SU-DHL-6 (cell line): ENCODE measurements around the gene TMEM178B.

Experiments used
- H2AFZ ChIP-seq: fragments of 200-600 bp; sonication (generic); 2 replicates; pipeline ENCODE4 v1.6.1; 2014; ENCODE audit warnings: low read depth, mild to moderate bottlenecking, moderate library complexity, mixed read lengths, antibody characterized with exemption, low read length; ENCODE audit not compliant: severe bottlenecking
- H3F3A ChIP-seq: fragments of 200-600 bp; shearing (Covaris generic); 2 replicates; pipeline ENCODE4 v1.6.0; 2016; ENCODE audit warnings: antibody characterized with exemption, mild to moderate bottlenecking; ENCODE audit not compliant: insufficient read depth
- H3K27ac ChIP-seq: fragments of 200-600 bp; sonication (generic); 2 replicates; pipeline ENCODE4 v1.5.1; 2016; ENCODE audit warnings: low read depth, mild to moderate bottlenecking, low read length, moderate library complexity, mixed read lengths
- H3K27me3 ChIP-seq: fragments of 200-600 bp; sonication (generic), shearing (Covaris generic); 2 replicates; pipeline ENCODE4 v1.6.0; 2014; ENCODE audit warnings: mild to moderate bottlenecking, low read length
- H3K36me3 ChIP-seq: fragments of 200-600 bp; sonication (generic); 2 replicates; pipeline ENCODE4 v1.6.1; 2014; ENCODE audit warnings: mild to moderate bottlenecking, low read length, mixed read lengths
- H3K4me2 ChIP-seq: fragments of 300-600, 200-600 bp; shearing (Covaris generic), sonication (generic); 2 replicates; pipeline ENCODE4 v1.6.0; 2014; ENCODE audit warnings: low read length, low read depth, mild to moderate bottlenecking; ENCODE audit not compliant: poor library complexity, severe bottlenecking
- H3K4me3 ChIP-seq: fragments of 200-600 bp; sonication (generic); 2 replicates; pipeline ENCODE4 v1.5.1; 2014; ENCODE audit warnings: antibody characterized with exemption, low read length, mild to moderate bottlenecking, mixed read lengths; ENCODE audit not compliant: insufficient read depth, poor library complexity, severe bottlenecking
- H3K79me2 ChIP-seq: fragments of 200-600 bp; sonication (generic); 2 replicates; pipeline ENCODE4 v1.6.1; 2014; ENCODE audit warnings: mild to moderate bottlenecking, low read length, moderate library complexity; ENCODE audit not compliant: insufficient read depth
- H3K9ac ChIP-seq: fragments of 200-600 bp; sonication (generic); 2 replicates; pipeline ENCODE4 v1.7.0; 2014; ENCODE audit warnings: mild to moderate bottlenecking, low read length
- H3K9me2 ChIP-seq: fragments of 200-600 bp; sonication (generic); replicated peaks from 2 replicates; pipeline ENCODE4 v1.6.1; 2014; ENCODE audit warnings: low read length; ENCODE audit not compliant: insufficient read depth
- H3K9me3 ChIP-seq: fragments of 200-600 bp; sonication (generic); 2 replicates; pipeline ENCODE4 v1.6.1; 2014; ENCODE audit warnings: low read length, mixed read lengths; ENCODE audit not compliant: insufficient read depth
- H4K20me1 ChIP-seq: fragments of 200-600 bp; sonication (generic); 2 replicates; pipeline ENCODE4 v1.6.1; 2014; ENCODE audit warnings: low read depth, mild to moderate bottlenecking, antibody characterized with exemption, low read length, moderate library complexity, mixed read lengths
- CTCF ChIP-seq: fragments of 200-600 bp; sonication (generic); IDR thresholded peaks from one replicate; pipeline ENCODE4 v1.5.1; 2017; ENCODE audit warnings: antibody characterized with exemption, mild to moderate bottlenecking, low read length, moderate library complexity; ENCODE audit not compliant: insufficient read depth, poor library complexity, severe bottlenecking
- EZH2phosphoT487 ChIP-seq: fragments of 200-600 bp; sonication (generic), shearing (Covaris generic); conservative IDR thresholded peaks from 2 replicates; pipeline ENCODE4 v1.6.1; 2018; ENCODE audit warnings: mild to moderate bottlenecking, antibody characterized with exemption, low read length, moderate library complexity, mixed read lengths

The TMEM178B gene

GRCh38 chr7:141454338-141454737 is 380.5 kb downstream of the TMEM178B start:
- H2AFZ ChIP-seq: no peak overlapping the region
- no peaks in the 10 kb centered on the region for H3K9me3 ChIP-seq
- no peak overlapping the region for H3K4me2 ChIP-seq
- H3K36me3 ChIP-seq: no peaks in the 10 kb centered on the region
- H3K79me2 ChIP-seq: no peaks in the 10 kb centered on the region
- H3K4me3 ChIP-seq: no peak overlapping the region
- H3K9me2 ChIP-seq: no peaks in the 10 kb centered on the region
- no peaks in the 10 kb centered on the region for H3K27me3 ChIP-seq
- no peak overlapping the region for H3K27ac ChIP-seq
- H3K9ac ChIP-seq: no peak overlapping the region
- TF ChIP-seq CTCF (no peak), EZH2phosphoT487 (no peak)
- no peaks in the 10 kb centered on the region for H3F3A ChIP-seq
- no peaks in the 10 kb centered on the region for H4K20me1 ChIP-seq

DNA sequence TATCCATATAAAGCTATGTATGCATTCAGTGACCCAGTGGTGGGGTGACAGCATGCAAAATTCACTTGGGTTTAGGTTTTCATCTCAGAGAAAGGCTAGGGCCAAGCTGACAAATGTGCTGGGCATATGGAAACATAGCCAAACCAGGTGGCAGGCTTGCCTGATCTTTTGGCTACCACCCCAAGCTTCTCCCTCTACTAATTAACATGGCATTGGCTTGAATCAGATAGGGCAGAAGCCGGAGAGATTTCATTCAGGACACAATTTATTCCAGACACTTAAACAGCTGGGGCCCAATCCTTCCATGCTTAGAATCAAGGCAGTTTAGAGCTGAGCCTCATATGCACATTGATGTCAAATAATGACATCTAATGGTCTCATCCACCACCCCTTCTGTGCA is 381.9 kb downstream of the TMEM178B start:
- H3K27ac ChIP-seq: no peak overlapping the region
- no peaks in the 10 kb centered on the region for H4K20me1 ChIP-seq
- H3K27me3 ChIP-seq: no peaks in the 10 kb centered on the region
- no peaks in the 10 kb centered on the region for H3K9me3 ChIP-seq
- H3K9ac ChIP-seq: no peak overlapping the region
- H3K79me2 ChIP-seq: no peaks in the 10 kb centered on the region
- no peaks in the 10 kb centered on the region for H3K9me2 ChIP-seq
- no peaks in the 10 kb centered on the region for H3K36me3 ChIP-seq
- no peak overlapping the region for H3K4me3 ChIP-seq
- H3F3A ChIP-seq: no peaks in the 10 kb centered on the region
- no peak for TF ChIP-seq CTCF
- TF ChIP-seq EZH2phosphoT487: no peak
- H2AFZ ChIP-seq: no peak overlapping the region
- H3K4me2 ChIP-seq: no peak overlapping the region

- H3K36me3 ChIP-seq: no peaks in the 10 kb centered on the region
- no peak overlapping the region for H3K27ac ChIP-seq
- H3K4me2 ChIP-seq: no peak overlapping the region
- no peaks in the 10 kb centered on the region for H3K9me3 ChIP-seq
- H3K27me3 ChIP-seq: no peaks in the 10 kb centered on the region
- H3K4me3 ChIP-seq: no peak overlapping the region
- no peaks in the 10 kb centered on the region for H3K79me2 ChIP-seq
- no peak overlapping the region for H2AFZ ChIP-seq
- no peak overlapping the region for H3K9ac ChIP-seq
- TF ChIP-seq EZH2phosphoT487: no peak
- no peak for TF ChIP-seq CTCF
- no peaks in the 10 kb centered on the region for H3K9me2 ChIP-seq
- H4K20me1 ChIP-seq: no peaks in the 10 kb centered on the region
- H3F3A ChIP-seq: no peaks in the 10 kb centered on the region
Measured at GRCh38 chr7:141456298-141456697, 382.4 kb downstream of the TMEM178B start.
